ENCODE results near the gene PRTN3.

PRTN3 gene

GRCh38 chr19:873561-874041, 32.8 kb downstream of the PRTN3 start:
- no peaks in the 10 kb centered on the region for H3K9me3 ChIP-seq (ENCODE audit: insufficient read depth, low read depth, low read length)
- H3K9ac ChIP-seq (ENCODE audit: low read depth, low read length, poor library complexity, severe bottlenecking): no peak overlapping the region
- no peaks in the 10 kb centered on the region; the same call in 1 of the 2 replicates for H3K36me3 ChIP-seq (ENCODE audit: insufficient read depth, low read length)
- H3K4me3 ChIP-seq (ENCODE audit: low read length, poor library complexity, severe bottlenecking): no peak overlapping the region
- TF ChIP-seq CTCF (conservative IDR thresholded peaks at IDR 0.05; ENCODE audit: low read length) (no peak), EZH2phosphoT487 (IDR thresholded peaks at IDR 0.05; ENCODE audit: borderline replicate concordance) (no peak)
- H4K20me1 ChIP-seq (ENCODE audit: insufficient read depth, low read length, poor library complexity, severe bottlenecking): no peaks in the 10 kb centered on the region
- no peaks in the 10 kb centered on the region for H3K4me1 ChIP-seq (ENCODE audit: insufficient read depth, low read length, poor library complexity, severe bottlenecking)
- no peaks in the 10 kb centered on the region for H3K27me3 ChIP-seq (ENCODE audit: insufficient read depth, low read length, poor library complexity, severe bottlenecking)
- no peak overlapping the region for H3K4me2 ChIP-seq (ENCODE audit: low read depth, low read length, poor library complexity, severe bottlenecking)
- no peaks in the 10 kb centered on the region; the same call in 1 of the 2 replicates for H3F3A ChIP-seq (ENCODE audit: low read depth)
- H3K9me2 ChIP-seq (replicated peaks; ENCODE audit: low read depth, low read length): no peaks in the 10 kb centered on the region
- H3K79me2 ChIP-seq (ENCODE audit: insufficient read depth, low read length): no peaks in the 10 kb centered on the region
- no peak overlapping the region for H2AFZ ChIP-seq (ENCODE audit: low read length)

- Histone ChIP-seq H4K20me1 (ENCODE audit: insufficient read depth, low read length, poor library complexity, severe bottlenecking) (no peaks in the 10 kb centered on the region), H3K79me2 (ENCODE audit: insufficient read depth, low read length) (no peaks in the 10 kb centered on the region), H3F3A (ENCODE audit: low read depth) (no peaks in the 10 kb centered on the region; the same call in 1 of the 2 replicates), H3K4me3 (ENCODE audit: low read length, poor library complexity, severe bottlenecking) (no peak overlapping the region), H3K4me2 (ENCODE audit: low read depth, low read length, poor library complexity, severe bottlenecking) (no peak overlapping the region), H3K36me3 (ENCODE audit: insufficient read depth, low read length) (no peaks in the 10 kb centered on the region; the same call in 1 of the 2 replicates), H3K27me3 (ENCODE audit: insufficient read depth, low read length, poor library complexity, severe bottlenecking) (no peaks in the 10 kb centered on the region), H3K4me1 (ENCODE audit: insufficient read depth, low read length, poor library complexity, severe bottlenecking) (no peaks in the 10 kb centered on the region), H3K9ac (ENCODE audit: low read depth, low read length, poor library complexity, severe bottlenecking) (no peak overlapping the region), H2AFZ (ENCODE audit: low read length) (no peak overlapping the region), H3K9me3 (ENCODE audit: insufficient read depth, low read depth, low read length) (no peaks in the 10 kb centered on the region), H3K9me2 (replicated peaks; ENCODE audit: low read depth, low read length) (no peaks in the 10 kb centered on the region)
- TF ChIP-seq EZH2phosphoT487 (IDR thresholded peaks at IDR 0.05; ENCODE audit: borderline replicate concordance) (no peak), CTCF (conservative IDR thresholded peaks at IDR 0.05; ENCODE audit: low read length) (no peak)
Observed at GRCh38 chr19:875265-875879, 34.6 kb downstream of the PRTN3 start.

GRCh38 chr19:876089-876488, 35.3 kb downstream of the PRTN3 start:
- Histone ChIP-seq H3K36me3 (ENCODE audit: insufficient read depth, low read length) (no peaks in the 10 kb centered on the region), H2AFZ (ENCODE audit: low read length) (no peak overlapping the region), H3K27me3 (ENCODE audit: insufficient read depth, low read length, poor library complexity, severe bottlenecking) (no peaks in the 10 kb centered on the region), H3K4me2 (ENCODE audit: low read depth, low read length, poor library complexity, severe bottlenecking) (no peak overlapping the region), H3K79me2 (ENCODE audit: insufficient read depth, low read length) (no peaks in the 10 kb centered on the region), H3K9me2 (replicated peaks; ENCODE audit: low read depth, low read length) (no peaks in the 10 kb centered on the region), H3K9ac (ENCODE audit: low read depth, low read length, poor library complexity, severe bottlenecking) (no peak overlapping the region), H4K20me1 (ENCODE audit: insufficient read depth, low read length, poor library complexity, severe bottlenecking) (no peaks in the 10 kb centered on the region), H3F3A (ENCODE audit: low read depth) (no peaks in the 10 kb centered on the region; the same call in 1 of the 2 replicates), H3K4me3 (ENCODE audit: low read length, poor library complexity, severe bottlenecking) (no peak overlapping the region), H3K4me1 (ENCODE audit: insufficient read depth, low read length, poor library complexity, severe bottlenecking) (no peaks in the 10 kb centered on the region), H3K9me3 (ENCODE audit: insufficient read depth, low read depth, low read length) (no peaks in the 10 kb centered on the region)
- TF ChIP-seq CTCF (conservative IDR thresholded peaks at IDR 0.05; ENCODE audit: low read length) (no peak), EZH2phosphoT487 (IDR thresholded peaks at IDR 0.05; ENCODE audit: borderline replicate concordance) (no peak)

Data from Loucy (cell line).